ENCODE data around the gene ENTPD8. TPM values are rescaled to one million over a fixed set of nuclear protein-coding genes. Genes with fewer than 3 reads are reported as not detected.
"Not testable (repeated sequence)": the region's sequence is repeated elsewhere in the genome, so short reads cannot be mapped to it uniquely, and the experiment has no call there.

Gene ENTPD8
- total and polyA plus RNA-seq, 7 donors = 0.01 TPM; not detected in 6

DNA sequence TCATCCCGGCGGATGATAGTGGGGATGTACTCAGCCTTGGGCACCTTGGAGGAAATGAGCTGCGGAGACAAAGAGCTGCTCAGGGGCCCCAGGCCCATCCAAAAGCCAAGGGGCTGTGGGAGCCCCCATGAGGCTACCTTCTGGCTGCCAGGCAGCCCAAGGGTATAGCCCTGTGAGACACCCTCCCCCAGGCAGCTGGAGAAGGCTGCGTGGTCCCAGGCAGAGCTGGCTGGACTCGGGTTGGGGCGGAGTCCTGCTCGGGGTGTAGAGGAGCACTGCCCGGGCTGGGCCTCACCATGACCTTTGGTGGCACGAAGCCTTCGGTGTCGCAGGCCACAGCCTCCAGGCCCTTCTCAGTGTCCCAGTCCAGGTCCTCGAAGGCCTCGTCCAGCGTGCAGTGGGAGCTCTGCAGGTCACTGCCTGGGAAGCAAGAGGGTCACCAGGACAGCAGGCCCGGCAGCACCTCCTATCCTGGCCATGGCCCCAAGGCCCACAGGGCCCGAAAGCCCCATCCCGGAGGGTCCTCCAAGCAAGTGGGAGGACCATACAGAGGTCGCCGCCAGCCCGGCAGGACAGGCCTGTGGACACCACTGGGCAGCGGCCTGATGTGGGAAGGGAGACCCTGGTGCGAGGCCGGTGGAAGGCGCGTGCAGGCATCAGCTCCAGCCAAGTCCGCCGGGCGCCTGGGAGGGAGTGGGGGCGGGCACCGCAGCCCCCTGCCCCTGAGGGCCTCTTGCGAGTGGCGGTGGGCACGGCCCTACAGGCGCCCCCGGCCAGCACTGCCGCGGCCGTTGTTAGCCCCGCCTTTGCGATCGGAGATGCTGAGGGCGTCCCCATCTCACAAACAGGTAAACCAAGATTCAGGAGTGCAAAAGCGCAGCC, 11.8 kb upstream of the ENTPD8 start:
- Histone ChIP-seq H3K27ac (no peak overlapping the region), H3K36me3 (ENCODE audit: insufficient read depth in 1 of 2, low read depth in 1 of 2) (peaks cover 0 to 51% of the 10 kb centered on the region in 2 donors), H3K9me3 (no peaks in the 10 kb centered on the region), H3K27me3 (ENCODE audit: insufficient read depth in 3 of 3, low read length in 2 of 3) (no peaks in the 10 kb centered on the region), H3K4me3 (peak overlapping the region; percentile 24), H3K4me1 (no peaks in the 10 kb centered on the region)
- ATAC-seq = peak in 1 of 4 donors; percentile 4
- peak; percentile 36 to 62 for DNase-seq
- TF ChIP-seq CTCF (IDR thresholded peaks at IDR 0.05) = no peak
- 86 to 91% (median 89%) methylated on average over 31 to 43 of the region's 43 CpGs for WGBS, 3 donors
- intact Hi-C loops (cut with DNase I) = no loop called here

GRCh38 chr9:137452006-137452760, 11.0 kb upstream of the ENTPD8 start:
- ATAC-seq (no peak), DNase-seq (peak; percentile 23 to 58)
- intact Hi-C loops (cut with DNase I) = no loop called here
- 89 to 93% (median 92%) methylated on average over 17 of the region's 17 CpGs for WGBS, 3 donors
- Histone ChIP-seq H3K4me3 (no peak overlapping the region), H3K36me3 (ENCODE audit: insufficient read depth in 1 of 2, low read depth in 1 of 2) (peaks cover 0 to 46% of the 10 kb centered on the region in 2 donors), H3K9me3 (no peaks in the 10 kb centered on the region), H3K27me3 (ENCODE audit: insufficient read depth in 3 of 3, low read length in 2 of 3) (no peaks in the 10 kb centered on the region), H3K4me1 (no peaks in the 10 kb centered on the region), H3K27ac (no peak overlapping the region)
- no peak for TF ChIP-seq CTCF (IDR thresholded peaks at IDR 0.05)

GRCh38 chr9:137451264-137452005, 10.3 kb upstream of the ENTPD8 start:
- H3K27me3 ChIP-seq (ENCODE audit: insufficient read depth in 3 of 3, low read length in 2 of 3); H3K4me1 ChIP-seq; H3K4me3 ChIP-seq; H3K9me3 ChIP-seq; ATAC-seq; intact Hi-C loops (cut with DNase I); H3K27ac ChIP-seq: not testable (repeated sequence)
- H3K36me3 ChIP-seq (ENCODE audit: insufficient read depth in 1 of 2, low read depth in 1 of 2) = peaks cover 0 to 38% of the 10 kb centered on the region in 2 donors
- WGBS, 3 donors = 86 to 97% (median 94%) methylated on average over 9 to 11 of the region's 31 CpGs
- DNase-seq = peak in 1 of 2 donors; percentile 21

- H3K27ac ChIP-seq; intact Hi-C loops (cut with DNase I); H3K4me1 ChIP-seq; H3K9me3 ChIP-seq; H3K4me3 ChIP-seq; H3K27me3 ChIP-seq (ENCODE audit: insufficient read depth in 3 of 3, low read length in 2 of 3); ATAC-seq: not testable (repeated sequence)
- 92 to 97% (median 93%) methylated on average over 21 to 22 of the region's 24 CpGs for WGBS, 3 donors
- H3K36me3 ChIP-seq (ENCODE audit: insufficient read depth in 1 of 2, low read depth in 1 of 2) = peaks cover 0 to 31% of the 10 kb centered on the region in 2 donors
- DNase-seq = peak; percentile 8 to 45
Measured at GRCh38 chr9:137450539-137451222, 9.5 kb upstream of the ENTPD8 start.

GRCh38 chr9:137449931-137450538, 8.9 kb upstream of the ENTPD8 start:
- no peak for TF ChIP-seq CTCF (IDR thresholded peaks at IDR 0.05)
- 92 to 93% (median 93%) methylated on average over 17 to 18 of the region's 18 CpGs for WGBS, 3 donors
- H3K27ac ChIP-seq = no peak overlapping the region
- H3K4me1 ChIP-seq = peaks cover 2% of the 10 kb centered on the region
- intact Hi-C loops (cut with DNase I) = no loop called here
- DNase-seq (peak in 1 of 2 donors; percentile 51), ATAC-seq (no peak)
- H3K36me3 ChIP-seq (ENCODE audit: insufficient read depth in 1 of 2, low read depth in 1 of 2) = peaks cover 0 to 26% of the 10 kb centered on the region in 2 donors
- H3K27me3 ChIP-seq (ENCODE audit: insufficient read depth in 3 of 3, low read length in 2 of 3) = no peaks in the 10 kb centered on the region
- no peak overlapping the region for H3K4me3 ChIP-seq
- no peaks in the 10 kb centered on the region for H3K9me3 ChIP-seq
